OCI-LY3 (cell line): ENCODE data around the gene ARMC2.

ENCODE experiments used
- H2AFZ ChIP-seq: fragments of 200-600, 300-600 bp; shearing (Covaris generic); 2 replicates; pipeline ENCODE4 v1.6.0; 2014; ENCODE audit warnings: antibody characterized with exemption, low read depth, low read length
- H3K27ac ChIP-seq: fragments of 200-600, 300-600 bp; sonication (generic); 2 replicates; pipeline ENCODE4 v1.5.1; 2014; ENCODE audit warnings: mild to moderate bottlenecking, low read length, moderate library complexity, mixed read lengths
- H3K27me3 ChIP-seq: fragments of 200-600, 300-600 bp; sonication (generic); 2 replicates; pipeline ENCODE4 v1.6.1; 2014; ENCODE audit warnings: low read depth, low read length, mixed read lengths
- H3K36me3 ChIP-seq: fragments of 200-600, 300-600 bp; sonication (generic); replicated peaks from 2 replicates; pipeline ENCODE3; 2014; ENCODE audit warnings: low read depth, low read length, mixed read lengths
- H3K4me1 ChIP-seq: fragments of 300-600, 200-600 bp; sonication (generic); 2 replicates; pipeline ENCODE4 v1.6.1; 2014; ENCODE audit warnings: low read length, mixed read lengths
- H3K4me2 ChIP-seq: fragments of 200-600, 300-600 bp; sonication (generic); 2 replicates; pipeline ENCODE4 v1.6.1; 2014; ENCODE audit warnings: low read length, mixed read lengths
- H3K4me3 ChIP-seq: fragments of 300-600, 200-600 bp; sonication (generic); 2 replicates; pipeline ENCODE4 v1.5.1; 2014; ENCODE audit warnings: antibody characterized with exemption, mild to moderate bottlenecking, low read length, moderate library complexity
- H3K79me2 ChIP-seq: fragments of 300-600, 200-600 bp; shearing (Covaris generic); 2 replicates; pipeline ENCODE4 v1.6.1; 2014; ENCODE audit warnings: mild to moderate bottlenecking, low read length, mixed read lengths
- H3K9ac ChIP-seq: fragments of 300-600, 200-600 bp; shearing (Covaris generic); 2 replicates; pipeline ENCODE4 v1.6.0; 2014; ENCODE audit warnings: mild to moderate bottlenecking, low read length, moderate library complexity
- H3K9me3 ChIP-seq: fragments of 200-600, 300-600 bp; shearing (Covaris generic); 2 replicates; pipeline ENCODE4 v1.6.1; 2014; ENCODE audit warnings: low read length, mixed read lengths; ENCODE audit not compliant: insufficient read depth
- H4K20me1 ChIP-seq: fragments of 200-600, 300-600 bp; sonication (generic); 2 replicates; pipeline ENCODE4 v1.6.1; 2016; ENCODE audit warnings: low read length, mixed read lengths; ENCODE audit not compliant: insufficient read depth
- CTCF ChIP-seq: fragments of 200-600, 300-600 bp; sonication (generic); IDR thresholded peaks from 2 replicates; pipeline ENCODE4 v1.5.1; 2014; ENCODE audit warnings: antibody characterized with exemption, low read length, low read depth
- EZH2phosphoT487 ChIP-seq: fragments of 200-600 bp; shearing (Covaris generic); IDR thresholded peaks from 2 replicates; pipeline ENCODE4 v1.6.1; 2018; ENCODE audit warnings: antibody characterized with exemption, mixed run types, low read depth

The ARMC2 gene

DNA sequence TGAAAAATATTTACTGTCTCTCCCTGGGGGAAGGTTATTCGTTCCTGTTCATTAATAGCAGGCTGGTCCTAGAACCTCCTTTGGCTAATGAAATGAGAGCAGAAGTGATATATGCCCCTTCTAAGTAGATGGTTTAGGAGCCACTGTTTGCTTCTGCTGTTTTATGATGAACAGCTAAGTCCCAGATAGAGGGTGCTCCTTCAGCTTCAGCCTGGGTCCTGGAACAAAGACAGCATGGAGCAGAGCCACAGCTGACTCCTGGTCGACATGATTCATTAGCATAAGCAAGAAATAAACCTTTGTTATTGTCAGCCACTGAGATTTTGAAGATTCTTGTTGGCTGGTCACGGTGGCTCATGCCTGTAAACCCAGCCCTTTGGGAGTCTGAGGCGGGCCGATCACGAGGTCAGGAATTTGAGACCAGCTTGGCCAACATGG, 47.8 kb upstream of the ARMC2 start:
- Histone ChIP-seq H3K4me3 (no peak overlapping the region), H4K20me1 (peaks cover 13% of the 10 kb centered on the region), H3K9ac (no peak overlapping the region), H3K9me3 (no peaks in the 10 kb centered on the region), H2AFZ (no peak overlapping the region), H3K4me1 (peaks cover 6% of the 10 kb centered on the region), H3K4me2 (no peak overlapping the region), H3K27me3 (peaks cover 91% of the 10 kb centered on the region), H3K27ac (no peak overlapping the region), H3K36me3 (no peaks in the 10 kb centered on the region), H3K79me2 (no peaks in the 10 kb centered on the region)
- no peak for TF ChIP-seq EZH2phosphoT487

DNA sequence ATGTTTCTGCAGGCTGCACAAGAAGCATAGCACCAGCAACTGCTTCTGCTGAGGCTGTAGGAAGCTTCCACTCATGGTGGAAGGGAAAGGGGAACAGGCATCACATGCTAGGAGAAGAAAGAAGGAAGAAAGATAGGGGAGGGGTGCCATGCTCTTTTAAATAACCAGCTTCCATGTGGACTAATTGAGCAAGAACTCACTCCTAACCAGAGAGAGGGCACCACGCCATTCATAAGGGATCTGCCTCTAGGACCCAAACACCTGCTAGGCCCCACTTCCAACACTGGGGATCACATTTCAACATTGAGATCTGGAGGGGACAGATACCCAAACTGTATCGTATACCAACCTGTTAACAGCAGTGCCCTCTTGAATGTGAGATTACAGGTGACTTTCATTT, 46.9 kb upstream of the ARMC2 start:
- Histone ChIP-seq H3K9ac (no peak overlapping the region), H3K79me2 (no peaks in the 10 kb centered on the region), H3K9me3 (no peaks in the 10 kb centered on the region), H3K4me1 (peaks cover 8% of the 10 kb centered on the region), H2AFZ (no peak overlapping the region), H3K27ac (no peak overlapping the region), H3K36me3 (no peaks in the 10 kb centered on the region), H3K27me3 (peaks cover 98% of the 10 kb centered on the region), H3K4me2 (no peak overlapping the region), H3K4me3 (no peak overlapping the region), H4K20me1 (peaks cover 16% of the 10 kb centered on the region)
- no peak for TF ChIP-seq CTCF
- no peak for TF ChIP-seq EZH2phosphoT487

DNA sequence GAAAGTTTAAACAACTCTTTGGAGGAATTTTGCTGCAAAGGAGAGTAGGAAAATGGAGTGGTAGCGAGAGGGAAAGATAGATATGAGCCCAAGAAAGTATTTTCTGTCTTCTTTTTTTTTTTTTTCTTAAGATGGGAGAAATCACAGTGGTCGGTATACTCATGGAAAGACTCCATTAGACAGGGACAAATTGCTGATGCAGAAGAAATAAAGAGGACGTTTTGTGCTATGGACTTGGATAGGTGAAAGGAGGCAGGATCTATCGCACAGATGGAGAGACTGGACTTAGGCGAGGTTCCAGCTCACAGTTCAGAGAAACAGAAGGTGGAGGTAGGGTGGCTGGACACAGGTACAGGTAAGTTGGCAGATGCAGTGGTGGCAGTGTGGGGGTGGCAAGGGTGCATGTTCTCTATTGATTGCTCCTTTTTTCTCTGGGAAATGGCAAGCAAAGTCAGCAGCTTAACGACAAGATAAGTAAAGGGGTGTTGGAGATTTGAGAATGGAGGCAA, 44.2 kb upstream of the ARMC2 start:
- no peaks in the 10 kb centered on the region for H3K9me3 ChIP-seq
- H3K4me1 ChIP-seq, result peaks cover 8% of the 10 kb centered on the region
- no peaks in the 10 kb centered on the region for H3K79me2 ChIP-seq
- no peaks in the 10 kb centered on the region for H3K36me3 ChIP-seq
- H2AFZ ChIP-seq, result no peak overlapping the region
- TF ChIP-seq CTCF (no peak), EZH2phosphoT487 (no peak)
- H3K4me2 ChIP-seq, result no peak overlapping the region
- no peak overlapping the region for H3K9ac ChIP-seq
- H3K27me3 ChIP-seq, result peaks cover 88% of the 10 kb centered on the region
- no peak overlapping the region for H3K4me3 ChIP-seq
- H4K20me1 ChIP-seq, result peaks cover 9% of the 10 kb centered on the region; the same call in 1 of the 2 replicates
- no peak overlapping the region for H3K27ac ChIP-seq

DNA sequence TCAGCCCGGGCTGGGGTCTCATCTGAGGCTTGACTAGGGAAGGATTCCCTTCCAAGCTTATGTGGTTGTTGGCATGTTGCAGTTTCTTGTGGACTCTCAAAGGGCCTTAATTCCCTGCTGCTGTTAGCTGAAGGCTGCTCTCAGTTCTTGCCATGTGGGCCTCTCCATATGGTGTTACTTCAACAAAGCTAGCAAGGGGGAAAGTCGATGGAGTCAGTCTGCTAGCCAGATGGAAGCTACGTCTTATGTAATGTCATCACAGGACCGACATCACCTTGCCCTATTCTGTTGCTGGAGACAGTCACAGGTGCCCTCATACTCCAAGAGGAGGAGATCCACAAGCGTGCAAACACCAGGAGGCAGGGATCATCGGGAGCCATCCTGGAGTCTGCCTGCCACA, 43.3 kb upstream of the ARMC2 start:
- TF ChIP-seq EZH2phosphoT487, result no peak
- no peak for TF ChIP-seq CTCF
- no peak overlapping the region for H3K4me3 ChIP-seq
- H3K27ac ChIP-seq, result no peak overlapping the region
- H3K27me3 ChIP-seq, result peaks cover 78% of the 10 kb centered on the region
- peaks cover 8% of the 10 kb centered on the region for H3K4me1 ChIP-seq
- no peaks in the 10 kb centered on the region for H3K79me2 ChIP-seq
- no peak overlapping the region for H3K9ac ChIP-seq
- no peaks in the 10 kb centered on the region for H3K9me3 ChIP-seq
- peaks cover 9% of the 10 kb centered on the region; the same call in 1 of the 2 replicates for H4K20me1 ChIP-seq
- no peak overlapping the region for H2AFZ ChIP-seq
- no peak overlapping the region for H3K4me2 ChIP-seq
- no peaks in the 10 kb centered on the region for H3K36me3 ChIP-seq
